Anterior cingulate cortex (tissue), 58 donors: ENCODE measurements around the gene DNAH6.

Experiments
- DNase-seq, 58 donors: peaks; one replicate each; lab custom pipeline; 2025; lab: John Stamatoyannopoulos, UW

The DNAH6 gene

GRCh38 chr2:84786601-84787000 is 270.3 kb downstream of the DNAH6 start:
- no peak for DNase-seq

- no peak for DNase-seq
Measured at GRCh38 chr2:84788027-84788426, 271.7 kb downstream of the DNAH6 start.

GRCh38 chr2:84788498-84788897 is 272.2 kb downstream of the DNAH6 start:
- DNase-seq: no peak

GRCh38 chr2:84792856-84793522 is 276.7 kb downstream of the DNAH6 start:
- DNase-seq: no peak

GRCh38 chr2:84793641-84794040 is 277.3 kb downstream of the DNAH6 start:
- DNase-seq: no peak

GRCh38 chr2:84796798-84797197 is 280.5 kb downstream of the DNAH6 start:
- no peak for DNase-seq

- DNase-seq: peak in 1 of 58 donors; percentile 29
Measured at GRCh38 chr2:84797271-84797670, 281.0 kb downstream of the DNAH6 start.

GRCh38 chr2:84799772-84800171 is 283.5 kb downstream of the DNAH6 start:
- DNase-seq: no peak

- DNase-seq: no peak
Measured at GRCh38 chr2:84800194-84800805, 284.0 kb downstream of the DNAH6 start.

- no peak for DNase-seq
Measured at GRCh38 chr2:84801811-84802210, 285.5 kb downstream of the DNAH6 start.

GRCh38 chr2:84805250-84805958 is 289.1 kb downstream of the DNAH6 start:
- DNase-seq: no peak

GRCh38 chr2:84807063-84807485 is 290.8 kb downstream of the DNAH6 start:
- no peak for DNase-seq

GRCh38 chr2:84808279-84808678 is 292.0 kb downstream of the DNAH6 start:
- no peak for DNase-seq

GRCh38 chr2:84811839-84812431 is 295.6 kb downstream of the DNAH6 start:
- DNase-seq: no peak

GRCh38 chr2:84815146-84815545 is 298.8 kb downstream of the DNAH6 start:
- no peak for DNase-seq

- no peak for DNase-seq
Measured at GRCh38 chr2:84816426-84817026, 300.2 kb downstream of the DNAH6 start.

GRCh38 chr2:84817239-84817655 is 300.9 kb downstream of the DNAH6 start:
- no peak for DNase-seq

- DNase-seq: no peak
Measured at GRCh38 chr2:84821806-84822205, 305.5 kb downstream of the DNAH6 start.

GRCh38 chr2:84823229-84823628 is 306.9 kb downstream of the DNAH6 start:
- DNase-seq: no peak

GRCh38 chr2:84823788-84824187 is 307.5 kb downstream of the DNAH6 start:
- DNase-seq: no peak
